HFFc6 (cell line): ENCODE measurements around the gene NME4. TPM values are rescaled to one million over a fixed set of nuclear protein-coding genes. Genes with fewer than 3 reads are reported as not detected.

Source experiments
- DNase-seq: peaks from one replicate; pipeline ENCODE4 v3.0.0-alpha.2; 2018
- H3K27ac Mint-ChIP-seq: 2 replicates; pipeline ENCODE4 v1.8.0; 2020; ENCODE audit warnings: mild to moderate bottlenecking, mixed read lengths
- H3K27me3 Mint-ChIP-seq: 2 replicates; pipeline ENCODE4 v1.8.0; 2021; ENCODE audit warnings: mild to moderate bottlenecking, moderate library complexity, mixed read lengths; ENCODE audit not compliant: insufficient read depth
- H3K36me3 Mint-ChIP-seq: 2 replicates; pipeline ENCODE4 v1.8.0; 2021; ENCODE audit warnings: low read depth, mixed read lengths
- H3K4me1 Mint-ChIP-seq: 2 replicates; pipeline ENCODE4 v1.8.0; 2020; ENCODE audit warnings: low read depth, mixed read lengths
- H3K4me3 Mint-ChIP-seq: 2 replicates; pipeline ENCODE4 v1.8.0; 2020; ENCODE audit warnings: mild to moderate bottlenecking, moderate library complexity, mixed read lengths
- H3K9me3 Mint-ChIP-seq: 2 replicates; pipeline ENCODE4 v1.8.0; 2020; ENCODE audit warnings: mild to moderate bottlenecking, mixed read lengths
- CTCF ChIP-seq: fragments of 200-600 bp; sonication (generic); IDR thresholded peaks from 2 replicates; pipeline ENCODE4 v1.5.0; 2021; ENCODE audit warnings: antibody characterized with exemption, mild to moderate bottlenecking
- total RNA-seq, 6 experiments: library from RNA; stranded (reverse); fragmentation: NEBNext Ultra II Directional; extraction: Animal tissue kit (Norgen Biotek cat#: 25700); gene quantifications; 2 replicates in 1 of 6; 3 replicates in 5 of 6; pipeline ENCODE4 v1.2.3, GENCODE V29; 2021

The NME4 gene
- total RNA-seq, 6 experiments from 2014 or later, result 153 to 276 (median 158) TPM

GRCh38 chr16:363110-363765 lies 33.8 kb upstream of the NME4 start:
- Mint-ChIP-seq H3K36me3 (0 out of 2 replicates have a peak, but pooled peaks cover 7% of the 10 kb centered on the region), H3K9me3 (no peaks in the 10 kb centered on the region), H3K27ac (no peak overlapping the region), H3K27me3 (peaks cover 2% of the 10 kb centered on the region; the same call in 1 of the 2 replicates), H3K4me1 (no peaks in the 10 kb centered on the region), H3K4me3 (no peak overlapping the region)
- no peak for TF ChIP-seq CTCF
- DNase-seq, result no peak

- H3K4me1 Mint-ChIP-seq, result no peaks in the 10 kb centered on the region
- no peaks in the 10 kb centered on the region for H3K9me3 Mint-ChIP-seq
- 0 out of 2 replicates have a peak, but pooled peaks cover 7% of the 10 kb centered on the region for H3K36me3 Mint-ChIP-seq
- H3K27me3 Mint-ChIP-seq, result peaks cover 2% of the 10 kb centered on the region; the same call in 1 of the 2 replicates
- TF ChIP-seq CTCF, result no peak
- no peak overlapping the region for H3K4me3 Mint-ChIP-seq
- DNase-seq, result no peak
- no peak overlapping the region for H3K27ac Mint-ChIP-seq
These were observed 33.1 kb upstream of the NME4 start for GRCh38 chr16:363766-364490.

- no peak for TF ChIP-seq CTCF
- peaks cover 2% of the 10 kb centered on the region; the same call in 1 of the 2 replicates for H3K27me3 Mint-ChIP-seq
- no peak overlapping the region for H3K4me3 Mint-ChIP-seq
- no peaks in the 10 kb centered on the region for H3K9me3 Mint-ChIP-seq
- DNase-seq, result no peak
- 0 out of 2 replicates have a peak, but pooled peaks cover 7% of the 10 kb centered on the region for H3K36me3 Mint-ChIP-seq
- H3K4me1 Mint-ChIP-seq, result peaks cover 6% of the 10 kb centered on the region; the same call in 1 of the 2 replicates
- no peak overlapping the region for H3K27ac Mint-ChIP-seq
These were observed 32.2 kb upstream of the NME4 start for GRCh38 chr16:364595-365491.

- Mint-ChIP-seq H3K36me3 (0 out of 2 replicates have a peak, but pooled peaks cover 7% of the 10 kb centered on the region), H3K27me3 (peaks cover 5% of the 10 kb centered on the region), H3K4me1 (peaks cover 14% of the 10 kb centered on the region), H3K4me3 (no peak overlapping the region), H3K9me3 (no peaks in the 10 kb centered on the region), H3K27ac (no peak overlapping the region)
- TF ChIP-seq CTCF, result no peak
- no peak for DNase-seq
These were observed 30.5 kb upstream of the NME4 start for GRCh38 chr16:366476-366875.

- 0 out of 2 replicates have a peak, but pooled peaks cover 7% of the 10 kb centered on the region for H3K36me3 Mint-ChIP-seq
- no peak overlapping the region for H3K4me3 Mint-ChIP-seq
- no peak overlapping the region for H3K27ac Mint-ChIP-seq
- peaks cover 14% of the 10 kb centered on the region for H3K4me1 Mint-ChIP-seq
- no peak for TF ChIP-seq CTCF
- no peaks in the 10 kb centered on the region for H3K9me3 Mint-ChIP-seq
- DNase-seq, result no peak
- H3K27me3 Mint-ChIP-seq, result peaks cover 5% of the 10 kb centered on the region
These were observed 29.6 kb upstream of the NME4 start for GRCh38 chr16:367333-367903.
